HepG2 (cell line): Measurements from ENCODE around the gene TCEANC. TPM values are rescaled to one million over a fixed set of nuclear protein-coding genes. Genes with fewer than 3 reads are reported as not detected.

Source experiments
- BCL6 ChIP-seq: IDR thresholded peaks from 2 replicates; pipeline ENCODE4 v1.6.1; 2016; ENCODE audit warnings: missing genetic modification reagents, missing compliant biosample characterization
- FOSL2 ChIP-seq: sonication (generic); formaldehyde crosslinking; IDR thresholded peaks from 2 replicates; pipeline ENCODE4 v1.4.0; 2020; ENCODE audit warnings: missing genetic modification reagents
- FOXA3 ChIP-seq: IDR thresholded peaks from 2 replicates; pipeline ENCODE4 v1.6.1; 2016; ENCODE audit warnings: missing genetic modification reagents, missing compliant biosample characterization
- JUNB ChIP-seq: sonication (generic); formaldehyde crosslinking; IDR thresholded peaks from 2 replicates; pipeline ENCODE4 v1.8.0; 2022; ENCODE audit warnings: missing genetic modification reagents, mild to moderate bottlenecking, borderline replicate concordance
- MBNL3 ChIP-seq: fragments of 250-450 bp; sonication (Bioruptor Pico); conservative IDR thresholded peaks from 2 replicates; pipeline ENCODE4 v1.8.0; 2022; ENCODE audit warnings: mild to moderate bottlenecking, inconsistent platforms
- REXO4 ChIP-seq: sonication (generic); formaldehyde crosslinking; IDR thresholded peaks from 2 replicates; pipeline ENCODE4 v1.8.0; 2022; ENCODE audit warnings: missing genetic modification reagents, mild to moderate bottlenecking, borderline replicate concordance
- SALL1 ChIP-seq: sonication (generic); formaldehyde crosslinking; IDR thresholded peaks from 2 replicates; pipeline ENCODE4 v1.8.0; 2022; ENCODE audit warnings: mild to moderate bottlenecking, missing genetic modification reagents
- SAP130 ChIP-seq: IDR thresholded peaks from 2 replicates; pipeline ENCODE4 v1.6.1; 2016; ENCODE audit warnings: low read depth
- SCMH1 ChIP-seq: sonication (generic); formaldehyde crosslinking; IDR thresholded peaks from 2 replicates; pipeline ENCODE4 v1.9.0; 2021; ENCODE audit warnings: missing genetic modification reagents, mild to moderate bottlenecking, borderline replicate concordance
- SP140L ChIP-seq: sonication (generic); formaldehyde crosslinking; IDR thresholded peaks from 2 replicates; pipeline ENCODE4 v1.4.0; 2020; ENCODE audit warnings: missing genetic modification reagents, borderline replicate concordance
- XBP1 ChIP-seq: sonication (generic); formaldehyde crosslinking; IDR thresholded peaks from 2 replicates; pipeline ENCODE4 v1.5.0; 2020; ENCODE audit warnings: missing genetic modification reagents
- ZFP37 ChIP-seq: sonication (generic); formaldehyde crosslinking; IDR thresholded peaks from 2 replicates; pipeline ENCODE4 v1.4.0; 2020; ENCODE audit warnings: missing genetic modification reagents, borderline replicate concordance
- ZFYVE20 ChIP-seq: sonication (generic); formaldehyde crosslinking; IDR thresholded peaks from 2 replicates; pipeline ENCODE4 v1.8.0; 2023; ENCODE audit warnings: low read depth, mild to moderate bottlenecking, moderate library complexity, missing genetic modification reagents, borderline replicate concordance
- ZIK1 ChIP-seq: sonication (generic); formaldehyde crosslinking; IDR thresholded peaks from 2 replicates; pipeline ENCODE4 v1.5.0; 2020; ENCODE audit warnings: mild to moderate bottlenecking, low read depth, missing genetic modification reagents, borderline replicate concordance
- ZNF232 ChIP-seq: sonication (generic); formaldehyde crosslinking; IDR thresholded peaks from 2 replicates; pipeline ENCODE4 v1.4.0; 2020; ENCODE audit warnings: missing genetic modification reagents, borderline replicate concordance
- ZNF282 ChIP-seq: fragments of 450-650 bp; IDR thresholded peaks from 2 replicates; pipeline ENCODE4 v1.6.1; 2018; ENCODE audit not compliant: partially characterized antibody
- ZNF446 ChIP-seq: sonication (generic); formaldehyde crosslinking; IDR thresholded peaks from 2 replicates; pipeline ENCODE4 v1.5.0; 2020; ENCODE audit warnings: mild to moderate bottlenecking, missing genetic modification reagents
- ZNF501 ChIP-seq: sonication (generic); formaldehyde crosslinking; IDR thresholded peaks from 2 replicates; pipeline ENCODE4 v1.5.1; 2020; ENCODE audit warnings: mild to moderate bottlenecking, moderate library complexity, missing genetic modification reagents
- ZNF543 ChIP-seq: sonication (generic); formaldehyde crosslinking; IDR thresholded peaks from 2 replicates; pipeline ENCODE4 v1.4.0; 2020; ENCODE audit warnings: mild to moderate bottlenecking, missing genetic modification reagents
- polyA plus RNA-seq, 8 experiments: library from polyadenylated mRNA; depleted of rRNA in 3 of 8; stranded (reverse) in 7 of 8; unstranded in 1 of 8; fragments of >200 nt; fragmentation: Illumina TruSeq in 4 of 8; extraction: Trizol in 4 of 8; gene quantifications; 2 replicates each; pipeline versions ENCODE4 v1.2.1 to v1.2.3, GENCODE V29; 2011 to 2016; ENCODE audit warnings: low read depth in 4 of 8, missing spikeins in 1 of 8, mixed read lengths in 1 of 8; ENCODE audit not compliant: insufficient read depth in 1 of 8
- total RNA-seq, 5 experiments: library from RNA; depleted of rRNA; stranded (reverse); fragments of >200 nt; fragmentation: Illumina TruSeq; extraction: Trizol; gene quantifications; 2 replicates each; pipeline ENCODE4 v1.2.3, GENCODE V29; 2016; ENCODE audit warnings: low read depth in 1 of 5
- TF ChIP-seq, protein P1 (sequence below): IDR thresholded peaks from 2 replicates; pipeline ENCODE4 v1.6.1; 2012; ENCODE audit warnings: low read depth, low read length, improper control_type of control experiment
- TF ChIP-seq, protein P2 (sequence below): sonication (generic); formaldehyde crosslinking; IDR thresholded peaks from 2 replicates; pipeline ENCODE4 v1.5.0; 2020; ENCODE audit warnings: mild to moderate bottlenecking, missing genetic modification reagents, borderline replicate concordance

Gene TCEANC
- total and polyA plus RNA-seq, 2 of the 13 experiments (the other 11 are each of a cell fraction or from before 2014, with no cell fraction given): 0.51 to 0.97 TPM

DNA sequence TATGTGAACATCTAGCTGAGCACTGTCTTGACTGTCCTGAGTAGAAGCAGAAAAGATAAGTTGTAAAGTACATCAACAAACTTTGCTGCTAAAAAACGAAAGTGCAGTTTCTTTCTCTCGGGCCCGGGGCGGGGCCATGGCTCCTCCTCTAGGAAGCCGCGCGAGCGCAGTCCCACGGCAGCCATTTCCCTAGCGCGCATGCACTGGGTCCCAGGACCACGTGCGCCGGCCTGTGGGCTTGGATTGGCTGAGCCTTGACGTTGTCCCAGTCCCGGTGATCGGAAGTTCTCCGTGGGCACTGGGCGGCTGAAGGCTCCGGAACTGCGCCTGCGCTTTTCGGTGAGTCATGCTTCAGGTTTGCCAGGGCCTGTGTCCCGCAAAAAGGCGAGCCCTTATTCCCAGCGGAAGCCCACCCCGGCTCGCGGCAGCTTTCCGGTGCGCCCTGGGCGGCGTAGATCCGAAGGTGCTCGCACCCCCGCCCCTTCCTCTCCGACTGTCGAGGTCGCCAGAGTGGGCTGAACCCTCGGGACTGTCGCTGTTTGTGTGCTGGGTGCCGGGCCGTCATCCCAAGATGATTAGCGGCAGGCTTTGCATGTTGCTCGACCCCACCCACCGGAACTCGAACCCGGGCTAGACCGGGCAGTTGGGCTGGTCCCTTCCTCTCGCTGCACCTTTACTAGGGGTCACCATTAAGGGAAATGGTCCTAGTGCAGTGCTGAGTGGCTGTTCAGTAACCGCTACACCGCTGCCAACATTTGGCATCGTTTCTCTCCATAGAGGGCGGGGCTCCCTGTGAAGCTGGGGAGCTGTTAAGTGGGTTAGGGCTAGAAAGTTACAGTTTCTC is at the start of gene TCEANC (continued):
- TF ChIP-seq, protein P1, sequence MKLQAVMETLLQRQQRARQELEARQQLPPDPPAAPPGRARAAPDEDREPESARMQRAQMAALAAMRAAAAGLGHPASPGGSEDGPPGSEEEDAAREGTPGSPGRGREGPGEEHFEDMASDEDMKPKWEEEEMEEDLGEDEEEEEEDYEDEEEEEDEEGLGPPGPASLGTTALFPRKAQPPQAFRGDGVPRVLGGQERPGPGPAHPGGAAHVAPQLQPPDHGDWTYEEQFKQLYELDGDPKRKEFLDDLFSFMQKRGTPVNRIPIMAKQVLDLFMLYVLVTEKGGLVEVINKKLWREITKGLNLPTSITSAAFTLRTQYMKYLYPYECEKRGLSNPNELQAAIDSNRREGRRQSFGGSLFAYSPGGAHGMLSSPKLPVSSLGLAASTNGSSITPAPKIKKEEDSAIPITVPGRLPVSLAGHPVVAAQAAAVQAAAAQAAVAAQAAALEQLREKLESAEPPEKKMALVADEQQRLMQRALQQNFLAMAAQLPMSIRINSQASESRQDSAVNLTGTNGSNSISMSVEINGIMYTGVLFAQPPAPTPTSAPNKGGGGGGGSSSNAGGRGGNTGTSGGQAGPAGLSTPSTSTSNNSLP: no peak
- TF ChIP-seq SP140L (CRISPR knock-in tag) (no peak), REXO4 (CRISPR knock-in tag) (no peak), ZNF232 (no peak), ZFP37 (CRISPR knock-in tag) (no peak), MBNL3 (CRISPR knock-in tag) (no peak), XBP1 (CRISPR knock-in tag) (no peak), ZNF446 (CRISPR knock-in tag) (no peak), FOXA3 (CRISPR knock-in tag) (no peak), JUNB (CRISPR knock-in tag) (no peak), SALL1 (peak; percentile 70), ZNF543 (CRISPR knock-in tag) (no peak), ZIK1 (CRISPR knock-in tag) (no peak), ZFYVE20 (CRISPR knock-in tag) (no peak), BCL6 (CRISPR knock-in tag) (peak; percentile 7; the same call in 1 of the 2 replicates), ZNF501 (CRISPR knock-in tag) (0 out of 2 replicates have a peak, but pooled peaks have one; percentile 22), SCMH1 (CRISPR knock-in tag) (no peak), FOSL2 (CRISPR knock-in tag) (peak; percentile 91), ZNF282 (no peak), SAP130 (peak; percentile 69)
- TF ChIP-seq, protein P2, sequence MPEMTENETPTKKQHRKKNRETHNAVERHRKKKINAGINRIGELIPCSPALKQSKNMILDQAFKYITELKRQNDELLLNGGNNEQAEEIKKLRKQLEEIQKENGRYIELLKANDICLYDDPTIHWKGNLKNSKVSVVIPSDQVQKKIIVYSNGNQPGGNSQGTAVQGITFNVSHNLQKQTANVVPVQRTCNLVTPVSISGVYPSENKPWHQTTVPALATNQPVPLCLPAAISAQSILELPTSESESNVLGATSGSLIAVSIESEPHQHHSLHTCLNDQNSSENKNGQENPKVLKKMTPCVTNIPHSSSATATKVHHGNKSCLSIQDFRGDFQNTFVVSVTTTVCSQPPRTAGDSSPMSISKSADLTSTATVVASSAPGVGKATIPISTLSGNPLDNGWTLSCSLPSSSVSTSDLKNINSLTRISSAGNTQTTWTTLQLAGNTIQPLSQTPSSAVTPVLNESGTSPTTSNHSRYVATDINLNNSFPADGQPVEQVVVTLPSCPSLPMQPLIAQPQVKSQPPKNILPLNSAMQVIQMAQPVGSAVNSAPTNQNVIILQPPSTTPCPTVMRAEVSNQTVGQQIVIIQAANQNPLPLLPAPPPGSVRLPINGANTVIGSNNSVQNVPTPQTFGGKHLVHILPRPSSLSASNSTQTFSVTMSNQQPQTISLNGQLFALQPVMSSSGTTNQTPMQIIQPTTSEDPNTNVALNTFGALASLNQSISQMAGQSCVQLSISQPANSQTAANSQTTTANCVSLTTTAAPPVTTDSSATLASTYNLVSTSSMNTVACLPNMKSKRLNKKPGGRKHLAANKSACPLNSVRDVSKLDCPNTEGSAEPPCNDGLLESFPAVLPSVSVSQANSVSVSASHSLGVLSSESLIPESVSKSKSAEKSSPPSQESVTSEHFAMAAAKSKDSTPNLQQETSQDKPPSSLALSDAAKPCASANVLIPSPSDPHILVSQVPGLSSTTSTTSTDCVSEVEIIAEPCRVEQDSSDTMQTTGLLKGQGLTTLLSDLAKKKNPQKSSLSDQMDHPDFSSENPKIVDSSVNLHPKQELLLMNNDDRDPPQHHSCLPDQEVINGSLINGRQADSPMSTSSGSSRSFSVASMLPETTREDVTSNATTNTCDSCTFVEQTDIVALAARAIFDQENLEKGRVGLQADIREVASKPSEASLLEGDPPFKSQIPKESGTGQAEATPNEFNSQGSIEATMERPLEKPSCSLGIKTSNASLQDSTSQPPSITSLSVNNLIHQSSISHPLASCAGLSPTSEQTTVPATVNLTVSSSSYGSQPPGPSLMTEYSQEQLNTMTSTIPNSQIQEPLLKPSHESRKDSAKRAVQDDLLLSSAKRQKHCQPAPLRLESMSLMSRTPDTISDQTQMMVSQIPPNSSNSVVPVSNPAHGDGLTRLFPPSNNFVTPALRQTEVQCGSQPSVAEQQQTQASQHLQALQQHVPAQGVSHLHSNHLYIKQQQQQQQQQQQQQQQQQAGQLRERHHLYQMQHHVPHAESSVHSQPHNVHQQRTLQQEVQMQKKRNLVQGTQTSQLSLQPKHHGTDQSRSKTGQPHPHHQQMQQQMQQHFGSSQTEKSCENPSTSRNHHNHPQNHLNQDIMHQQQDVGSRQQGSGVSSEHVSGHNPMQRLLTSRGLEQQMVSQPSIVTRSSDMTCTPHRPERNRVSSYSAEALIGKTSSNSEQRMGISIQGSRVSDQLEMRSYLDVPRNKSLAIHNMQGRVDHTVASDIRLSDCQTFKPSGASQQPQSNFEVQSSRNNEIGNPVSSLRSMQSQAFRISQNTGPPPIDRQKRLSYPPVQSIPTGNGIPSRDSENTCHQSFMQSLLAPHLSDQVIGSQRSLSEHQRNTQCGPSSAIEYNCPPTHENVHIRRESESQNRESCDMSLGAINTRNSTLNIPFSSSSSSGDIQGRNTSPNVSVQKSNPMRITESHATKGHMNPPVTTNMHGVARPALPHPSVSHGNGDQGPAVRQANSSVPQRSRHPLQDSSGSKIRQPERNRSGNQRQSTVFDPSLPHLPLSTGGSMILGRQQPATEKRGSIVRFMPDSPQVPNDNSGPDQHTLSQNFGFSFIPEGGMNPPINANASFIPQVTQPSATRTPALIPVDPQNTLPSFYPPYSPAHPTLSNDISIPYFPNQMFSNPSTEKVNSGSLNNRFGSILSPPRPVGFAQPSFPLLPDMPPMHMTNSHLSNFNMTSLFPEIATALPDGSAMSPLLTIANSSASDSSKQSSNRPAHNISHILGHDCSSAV (CRISPR knock-in tag): no peak
